ENCODE measurements around the gene RPGRIP1. TPM values are rescaled to one million over a fixed set of nuclear protein-coding genes. Genes with fewer than 3 reads are reported as not detected.

Gene RPGRIP1
- total RNA-seq, 1 donor from 2014 or later: not detected

- no peak for DNase-seq
- Mint-ChIP-seq H3K27me3 (ENCODE audit: unreplicated experiment) (peaks cover 6% of the 10 kb centered on the region), H3K4me3 (ENCODE audit: unreplicated experiment) (no peak overlapping the region), H3K4me1 (ENCODE audit: low read depth, unreplicated experiment) (peaks cover 19% of the 10 kb centered on the region), H3K27ac (ENCODE audit: unreplicated experiment) (no peak overlapping the region), H3K9me3 (ENCODE audit: unreplicated experiment) (no peaks in the 10 kb centered on the region), H3K36me3 (ENCODE audit: unreplicated experiment) (no peaks in the 10 kb centered on the region)
- no peak for TF ChIP-seq CTCF (IDR thresholded peaks at IDR 0.05; ENCODE audit: partially characterized antibody, unreplicated experiment)
These were observed 42.7 kb upstream of the RPGRIP1 start for GRCh38 chr14:21236948-21237797.

- Mint-ChIP-seq H3K4me1 (ENCODE audit: low read depth, unreplicated experiment) (peaks cover 12% of the 10 kb centered on the region), H3K27ac (ENCODE audit: unreplicated experiment) (no peak overlapping the region), H3K36me3 (ENCODE audit: unreplicated experiment) (no peaks in the 10 kb centered on the region), H3K4me3 (ENCODE audit: unreplicated experiment) (no peak overlapping the region), H3K27me3 (ENCODE audit: unreplicated experiment) (peaks cover 6% of the 10 kb centered on the region), H3K9me3 (ENCODE audit: unreplicated experiment) (no peaks in the 10 kb centered on the region)
- no peak for TF ChIP-seq CTCF (IDR thresholded peaks at IDR 0.05; ENCODE audit: partially characterized antibody, unreplicated experiment)
- no peak for DNase-seq
These were observed 40.9 kb upstream of the RPGRIP1 start for GRCh38 chr14:21238823-21239518.

- DNase-seq: no peak
- Mint-ChIP-seq H3K36me3 (ENCODE audit: unreplicated experiment) (no peaks in the 10 kb centered on the region), H3K27ac (ENCODE audit: unreplicated experiment) (no peak overlapping the region)
These were observed 39.5 kb upstream of the RPGRIP1 start for GRCh38 chr14:21240417-21240816.

GRCh38 chr14:21241218-21241819, 38.6 kb upstream of the RPGRIP1 start:
- no peak for DNase-seq
- peak; percentile 57 for TF ChIP-seq CTCF (IDR thresholded peaks at IDR 0.05; ENCODE audit: partially characterized antibody, unreplicated experiment)
- Mint-ChIP-seq H3K4me1 (ENCODE audit: low read depth, unreplicated experiment) (peaks cover 3% of the 10 kb centered on the region), H3K4me3 (ENCODE audit: unreplicated experiment) (no peak overlapping the region), H3K36me3 (ENCODE audit: unreplicated experiment) (no peaks in the 10 kb centered on the region), H3K27me3 (ENCODE audit: unreplicated experiment) (peaks cover 6% of the 10 kb centered on the region), H3K9me3 (ENCODE audit: unreplicated experiment) (peaks cover 1% of the 10 kb centered on the region), H3K27ac (ENCODE audit: unreplicated experiment) (no peak overlapping the region)

More at GRCh38 chr14:21240417-21240816, 39.5 kb upstream of the RPGRIP1 start:
- H3K4me1 Mint-ChIP-seq (ENCODE audit: low read depth, unreplicated experiment): peaks cover 3% of the 10 kb centered on the region
- peaks cover 6% of the 10 kb centered on the region for H3K27me3 Mint-ChIP-seq (ENCODE audit: unreplicated experiment)
- no peak for TF ChIP-seq CTCF (IDR thresholded peaks at IDR 0.05; ENCODE audit: partially characterized antibody, unreplicated experiment)
- no peak overlapping the region for H3K4me3 Mint-ChIP-seq (ENCODE audit: unreplicated experiment)
- H3K9me3 Mint-ChIP-seq (ENCODE audit: unreplicated experiment): peaks cover 1% of the 10 kb centered on the region

Data from glutamatergic neuron (in vitro differentiated cells).